Muscle of leg (tissue), 11 donors: ENCODE data around the gene ERCC5. TPM values are rescaled to one million over a fixed set of nuclear protein-coding genes. Genes with fewer than 3 reads are reported as not detected.

Experiments used
- DNase-seq: peaks from one replicate; pipeline ENCODE4 v3.0.0; 2013
- H3K27ac ChIP-seq: one replicate; pipeline ENCODE4 v1.5.1; 2013; ENCODE audit warnings: mild to moderate bottlenecking, low read length, control low read depth
- H3K27me3 ChIP-seq: one replicate; pipeline ENCODE4 v1.6.1; 2013; ENCODE audit warnings: low read length; ENCODE audit not compliant: control insufficient read depth, insufficient read depth
- H3K36me3 ChIP-seq: one replicate; pipeline ENCODE4 v1.6.1; 2013; ENCODE audit warnings: low read length; ENCODE audit not compliant: control insufficient read depth, insufficient read depth
- H3K4me1 ChIP-seq: one replicate; pipeline ENCODE4 v1.6.1; 2013; ENCODE audit warnings: low read length; ENCODE audit not compliant: control insufficient read depth, insufficient read depth
- H3K4me3 ChIP-seq: one replicate; pipeline ENCODE4 v1.5.1; 2013; ENCODE audit warnings: low read length, control low read depth
- H3K9me3 ChIP-seq: replicated peaks from 2 replicates; pipeline ENCODE4 v1.6.1; 2013; ENCODE audit warnings: low read depth, low read length; ENCODE audit not compliant: control insufficient read depth
- WGBS: methylation state at CpG from one replicate; pipeline ENCODE4 v1.1.5; 2013; ENCODE audit warnings: missing lambda C conversion rate; ENCODE audit not compliant: insufficient coverage; 5-methylcytosine and 5-hydroxymethylcytosine counted together
- polyA plus RNA-seq, 8 donors: library from polyadenylated mRNA; unstranded; fragments of 120-200 nt; gene quantifications; one replicate each; pipeline versions ENCODE4 v1.2.1 to v1.2.3, GENCODE V29; 2013; ENCODE audit warnings: inconsistent platforms in 1 of 8, low replicate concordance in 1 of 8; ENCODE audit not compliant: insufficient read length in 8 of 8, insufficient read depth in 1 of 8
- total RNA-seq: library from RNA; stranded (reverse); fragments of 120-200 nt; gene quantifications from one replicate; pipeline ENCODE4 v1.2.4, GENCODE V29; 2013

The ERCC5 gene
- total and polyA plus RNA-seq, 9 donors: 34.1 to 47.4 (median 39.5) TPM

- WGBS: 77% methylated on average over 5 of the region's 12 CpGs
- Histone ChIP-seq H3K9me3 (no peaks in the 10 kb centered on the region), H3K4me3 (no peak overlapping the region), H3K27me3 (no peaks in the 10 kb centered on the region), H3K4me1 (peaks cover 6% of the 10 kb centered on the region), H3K36me3 (no peaks in the 10 kb centered on the region), H3K27ac (no peak overlapping the region)
- DNase-seq: no peak
These were observed 68.6 kb downstream of the ERCC5 start for GRCh38 chr13:102914339-102914930.

GRCh38 chr13:102915393-102915930 lies 69.6 kb downstream of the ERCC5 start:
- peaks cover 6% of the 10 kb centered on the region for H3K4me1 ChIP-seq
- WGBS: no CpG with 5 or more reads among the region's 3 CpGs
- no peak overlapping the region for H3K27ac ChIP-seq
- H3K4me3 ChIP-seq: no peak overlapping the region
- no peaks in the 10 kb centered on the region for H3K9me3 ChIP-seq
- H3K27me3 ChIP-seq: no peaks in the 10 kb centered on the region
- H3K36me3 ChIP-seq: no peaks in the 10 kb centered on the region
- DNase-seq: peak; percentile 76

GRCh38 chr13:102917019-102917418 lies 71.2 kb downstream of the ERCC5 start:
- Histone ChIP-seq H3K4me1 (peaks cover 6% of the 10 kb centered on the region), H3K27ac (no peak overlapping the region), H3K36me3 (no peaks in the 10 kb centered on the region), H3K4me3 (no peak overlapping the region), H3K27me3 (no peaks in the 10 kb centered on the region), H3K9me3 (no peaks in the 10 kb centered on the region)
- no peak for DNase-seq
- WGBS: 88% methylated on average over 3 of the region's 3 CpGs

- WGBS: 75% methylated on average over 1 of the region's 5 CpGs
- no peaks in the 10 kb centered on the region for H3K27me3 ChIP-seq
- H3K36me3 ChIP-seq: no peaks in the 10 kb centered on the region
- no peak overlapping the region for H3K4me3 ChIP-seq
- no peak for DNase-seq
- no peak overlapping the region for H3K27ac ChIP-seq
- H3K9me3 ChIP-seq: no peaks in the 10 kb centered on the region
- H3K4me1 ChIP-seq: no peaks in the 10 kb centered on the region
These were observed 76.4 kb downstream of the ERCC5 start for GRCh38 chr13:102922184-102922583.

Other genes with a start within 250 kb of the ERCC5 start
- 56.2 TPM for gene TPP2, start 249.0 kb upstream of the ERCC5 start, total RNA-seq
- 10 to 100 TPM; 28.6 to 71.5 (median 49.5) TPM for gene TPP2, start 249.0 kb upstream of the ERCC5 start, polyA plus RNA-seq
- 35.8 TPM for gene METTL21C, start 151.0 kb upstream of the ERCC5 start, total RNA-seq
- gene METTL21C, start 151.0 kb upstream of the ERCC5 start, polyA plus RNA-seq: 10 to 100 TPM; 14.6 to 50.1 (median 21.5) TPM
- gene TEX30, start 72.2 kb upstream of the ERCC5 start, total RNA-seq: 11.4 TPM
- gene TEX30, start 72.2 kb upstream of the ERCC5 start, polyA plus RNA-seq: 10 to 100 TPM; 12.3 to 16.4 (median 14.3) TPM
- 23.5 TPM for gene POGLUT2, start 47.1 kb upstream of the ERCC5 start, total RNA-seq
- 10 to 100 TPM; 21.0 to 39.6 (median 25.8) TPM for gene POGLUT2, start 47.1 kb upstream of the ERCC5 start, polyA plus RNA-seq
- 25.2 TPM for gene BIVM, start 46.9 kb upstream of the ERCC5 start, total RNA-seq
- gene BIVM, start 46.9 kb upstream of the ERCC5 start, polyA plus RNA-seq: 10 to 100 TPM; 25.6 to 36.7 (median 29.7) TPM
- not detected for gene SLC10A2, start 220.4 kb downstream of the ERCC5 start, total RNA-seq
- under 1 TPM in 1 of 8 donors, not detected in 7; 0.38 TPM for gene SLC10A2, start 220.4 kb downstream of the ERCC5 start, polyA plus RNA-seq